Urothelium cell line (cell line): Measurements from ENCODE around the gene RBM10.

Experiments
- DNase-seq: peaks from one replicate; pipeline ENCODE4 v3.0.0; 2011; ENCODE audit warnings: low spot score, mixed read lengths
- FAIRE-seq: peaks from 2 replicates; lab custom pipeline; 2011; peaks lifted over from hg19 to GRCh38; lab: Jason Lieb, UNC

The RBM10 gene

DNA sequence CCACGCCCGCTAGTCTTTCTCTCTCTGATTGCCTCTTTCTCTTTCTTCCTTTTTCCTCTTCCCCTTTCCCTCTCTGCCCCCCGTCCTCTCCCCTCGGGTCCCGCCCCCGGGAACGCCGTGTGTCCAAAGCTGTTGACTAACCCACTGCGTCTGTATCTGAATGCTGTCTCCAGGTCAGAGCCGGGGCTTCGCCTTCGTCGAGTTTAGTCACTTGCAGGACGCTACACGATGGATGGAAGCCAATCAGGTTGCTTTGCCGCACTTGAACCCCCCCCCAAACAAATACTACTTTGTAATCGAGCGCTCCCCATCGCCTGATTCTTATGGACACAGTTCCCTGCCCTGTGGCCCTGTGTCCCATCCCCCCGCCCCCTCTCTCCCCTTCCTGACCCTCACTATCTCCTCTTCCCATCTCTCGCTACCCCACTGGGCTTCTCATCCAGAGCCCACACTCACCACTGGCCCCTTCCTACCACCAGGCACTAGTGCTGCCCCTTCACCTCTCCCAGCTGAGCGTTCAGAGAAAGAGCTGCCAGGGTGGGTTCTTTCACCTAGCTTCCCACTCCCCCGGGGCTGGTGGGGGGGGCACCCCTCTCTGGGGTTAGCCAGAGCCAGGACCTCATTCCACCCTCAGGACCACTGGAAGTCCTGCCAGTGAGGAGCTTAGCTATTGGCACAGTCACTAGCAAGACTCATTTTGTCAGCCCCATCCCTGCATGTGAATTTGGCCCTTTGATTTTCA lies 30.0 kb downstream of the RBM10 start:
- no peak for DNase-seq
- FAIRE-seq, result no peak

GRCh38 chrX:47175588-47175980 lies 30.6 kb downstream of the RBM10 start:
- DNase-seq, result no peak
- FAIRE-seq, result no peak

DNA sequence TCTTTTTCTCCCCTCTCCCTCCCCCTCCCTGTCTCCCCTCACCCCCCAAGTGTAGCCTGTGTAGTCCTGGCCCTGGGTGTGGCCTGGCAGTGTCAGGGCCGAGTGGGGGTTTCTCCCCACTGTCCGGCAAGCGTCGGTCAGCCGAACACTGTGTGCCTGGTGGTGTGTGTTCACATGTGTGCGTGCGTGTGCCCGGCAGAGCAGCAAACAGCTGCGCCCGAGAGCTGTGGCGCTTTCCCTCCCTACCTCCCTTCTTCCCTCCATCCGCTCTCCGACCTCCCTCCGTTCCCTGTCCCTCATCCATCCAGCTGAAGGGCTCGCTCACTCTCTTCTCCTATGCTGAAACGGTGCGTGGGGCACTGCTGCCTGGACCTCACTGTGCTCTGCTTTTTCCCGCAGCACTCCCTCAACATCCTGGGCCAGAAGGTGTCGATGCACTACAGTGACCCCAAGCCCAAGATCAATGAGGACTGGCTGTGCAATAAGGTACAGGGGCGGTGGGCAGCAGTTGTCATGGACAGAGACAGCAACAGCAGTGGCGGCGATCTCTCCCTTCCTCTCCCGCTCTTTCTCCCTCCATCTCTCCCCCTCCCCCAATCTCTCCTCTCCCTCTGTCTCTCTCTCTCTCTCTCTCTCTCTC lies 31.2 kb downstream of the RBM10 start:
- DNase-seq (no peak), FAIRE-seq (no peak)

DNA sequence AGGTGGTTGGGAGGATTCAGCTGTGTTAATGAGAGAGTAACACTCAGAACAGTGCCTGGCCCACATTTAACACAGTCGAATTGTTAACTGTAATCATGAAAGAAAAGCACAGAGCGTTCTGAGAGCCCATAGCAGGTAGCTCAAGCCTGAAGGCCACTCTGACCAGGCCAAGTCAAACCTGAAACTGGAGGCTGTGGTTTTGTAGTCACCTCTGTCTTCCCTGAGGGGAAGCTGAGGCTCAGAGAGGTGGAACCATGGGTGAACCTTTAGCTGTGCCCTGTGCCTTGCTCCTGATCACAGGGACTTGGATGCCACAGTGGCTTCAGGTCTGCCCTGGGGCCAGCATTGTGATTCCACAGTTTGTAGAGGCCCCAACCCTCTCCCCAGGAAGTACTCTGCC lies 32.1 kb downstream of the RBM10 start:
- no peak for DNase-seq

GRCh38 chrX:47178337-47178736 lies 33.3 kb downstream of the RBM10 start:
- DNase-seq (no peak), FAIRE-seq (no peak)

More for the DNA sequence above, 32.1 kb downstream of the RBM10 start:
- no peak for FAIRE-seq

DNA sequence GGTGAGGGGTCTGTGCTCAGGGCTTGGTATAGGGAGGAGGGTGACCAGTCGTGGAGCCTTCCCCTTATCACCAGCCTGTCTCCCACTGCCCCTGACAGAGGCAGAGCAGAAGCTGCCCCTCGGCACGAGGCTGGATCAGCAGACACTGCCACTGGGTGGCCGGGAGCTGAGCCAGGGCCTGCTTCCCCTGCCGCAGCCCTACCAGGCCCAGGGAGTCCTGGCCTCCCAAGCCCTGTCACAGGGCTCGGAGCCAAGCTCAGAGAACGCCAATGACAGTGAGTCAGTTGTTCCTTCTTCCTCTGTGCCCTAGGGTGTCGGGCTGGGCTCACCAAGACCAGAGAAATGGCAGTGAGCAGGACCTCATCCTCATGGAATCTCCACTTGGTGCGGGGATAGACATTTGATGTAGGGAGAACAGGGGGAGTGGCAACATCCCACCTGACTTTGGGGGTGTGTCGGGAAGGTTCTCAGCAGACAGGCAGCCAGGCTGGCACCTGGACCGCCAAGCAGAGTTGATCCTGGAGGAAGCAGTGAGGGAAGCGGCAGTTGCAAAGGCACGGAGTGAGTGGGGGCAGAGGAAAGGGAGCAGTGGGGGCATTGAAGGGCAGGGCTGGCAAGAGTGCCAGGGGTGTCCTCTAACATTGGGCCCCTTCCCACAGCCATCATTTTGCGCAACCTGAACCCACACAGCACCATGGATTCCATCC lies 34.4 kb downstream of the RBM10 start:
- no peak for FAIRE-seq
- no peak for DNase-seq

DNA sequence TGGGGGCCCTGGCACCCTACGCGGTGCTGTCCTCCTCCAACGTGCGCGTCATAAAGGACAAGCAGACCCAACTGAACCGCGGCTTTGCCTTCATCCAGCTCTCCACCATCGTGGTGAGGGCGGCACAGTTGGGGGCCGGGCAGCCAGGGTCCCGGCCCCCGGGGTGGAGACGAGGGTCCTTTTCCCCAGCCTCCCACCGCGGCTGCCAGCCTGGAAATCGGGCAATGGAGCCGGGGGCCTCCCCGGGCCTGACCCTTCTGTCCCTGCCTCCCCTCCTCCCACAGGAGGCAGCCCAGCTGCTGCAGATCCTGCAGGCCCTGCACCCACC lies 34.9 kb downstream of the RBM10 start:
- no peak for FAIRE-seq

DNA sequence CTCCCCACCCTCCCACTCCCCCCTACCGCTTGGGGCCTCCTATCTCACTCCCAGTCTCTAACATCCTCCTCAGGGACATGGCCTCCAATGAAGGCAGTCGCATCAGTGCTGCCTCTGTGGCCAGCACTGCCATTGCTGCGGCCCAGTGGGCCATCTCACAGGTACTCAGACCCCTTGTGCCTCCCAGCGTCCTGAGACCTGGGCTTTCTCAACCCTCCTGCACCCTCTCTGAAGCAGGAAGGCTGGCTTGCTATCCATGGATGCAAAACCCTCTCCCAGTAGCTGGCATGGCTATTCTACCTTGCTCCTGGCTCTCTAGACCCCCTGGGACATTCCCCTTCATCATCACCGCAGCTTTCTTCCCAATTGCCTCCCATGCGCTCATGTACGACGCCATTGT lies 35.3 kb downstream of the RBM10 start:
- DNase-seq (no peak), FAIRE-seq (no peak)

More for the DNA sequence above, 34.9 kb downstream of the RBM10 start:
- no peak for DNase-seq

DNA sequence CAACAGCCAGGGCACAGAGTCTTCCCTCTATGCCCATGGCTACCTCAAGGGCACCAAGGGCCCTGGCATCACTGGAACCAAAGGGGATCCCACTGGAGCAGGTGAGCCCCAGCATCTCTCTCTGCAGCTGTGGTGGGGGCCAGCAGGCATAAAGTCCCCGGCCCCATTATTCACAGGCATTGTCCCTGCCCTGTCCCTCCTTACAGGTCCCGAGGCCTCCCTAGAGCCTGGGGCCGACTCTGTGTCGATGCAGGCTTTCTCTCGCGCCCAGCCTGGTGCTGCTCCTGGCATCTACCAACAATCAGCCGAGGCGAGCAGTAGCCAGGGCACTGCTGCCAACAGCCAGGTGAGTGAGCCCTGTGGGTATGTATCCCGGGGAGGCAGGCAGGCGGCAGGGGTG lies 36.3 kb downstream of the RBM10 start:
- FAIRE-seq, result no peak
- DNase-seq, result no peak

- FAIRE-seq (no peak), DNase-seq (no peak)
Measured at GRCh38 chrX:47182106-47182700, 37.2 kb downstream of the RBM10 start.

DNA sequence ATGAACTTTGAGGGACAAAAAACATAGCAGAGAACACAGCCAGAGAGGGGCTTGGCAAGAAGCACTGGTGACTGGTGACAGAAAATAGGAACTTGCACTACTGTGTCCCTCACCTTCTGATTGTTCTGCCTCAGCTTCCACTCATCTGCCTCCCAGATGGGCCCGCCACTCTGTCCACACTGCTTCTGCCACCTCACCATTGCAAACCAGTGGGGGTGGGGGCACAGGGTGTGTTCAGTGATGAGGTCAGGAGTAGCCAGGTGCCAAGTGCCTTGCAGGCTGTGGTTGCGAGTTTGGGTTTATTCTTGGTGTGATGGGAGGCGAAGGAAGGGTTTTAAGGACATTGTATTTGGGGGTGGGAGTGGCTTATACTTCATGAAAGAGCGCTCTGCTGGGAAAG lies 39.5 kb downstream of the RBM10 start:
- no peak for DNase-seq

GRCh38 chrX:47185241-47185640 lies 40.2 kb downstream of the RBM10 start:
- FAIRE-seq (no peak), DNase-seq (no peak)

More for the DNA sequence above, 39.5 kb downstream of the RBM10 start:
- FAIRE-seq, result no peak

- DNase-seq, result no peak
- FAIRE-seq, result no peak
Measured at GRCh38 chrX:47186096-47186740, 41.2 kb downstream of the RBM10 start.

- DNase-seq (no peak), FAIRE-seq (no peak)
Measured at GRCh38 chrX:47187106-47187677, 42.2 kb downstream of the RBM10 start.

GRCh38 chrX:47189906-47190305 lies 44.9 kb downstream of the RBM10 start:
- no peak for DNase-seq
- no peak for FAIRE-seq

GRCh38 chrX:47190445-47191269 lies 45.6 kb downstream of the RBM10 start:
- FAIRE-seq, result peak; percentile 46
- peak; percentile 92 for DNase-seq

- DNase-seq, result peak; percentile 19
- no peak for FAIRE-seq
Measured at GRCh38 chrX:47191331-47191730, 46.3 kb downstream of the RBM10 start.

- DNase-seq (no peak), FAIRE-seq (no peak)
Measured at GRCh38 chrX:47191806-47192401, 46.9 kb downstream of the RBM10 start.

GRCh38 chrX:47193475-47194193 lies 48.6 kb downstream of the RBM10 start, which contains the start of gene UBA1:
Gene UBA1 (plus strand): TSS chrX:47193829. CDS start chrX:47198803, 4,974 bp downstream.
- DNase-seq (peak; percentile 88), FAIRE-seq (no peak)
